HG03045 (cell line): ENCODE results near the gene PDLIM7.

Source experiments
- ATAC-seq: cut with Tn5 transposase; IDR thresholded peaks from one replicate; pipeline ENCODE4 v1.9.1; 2021; ENCODE audit warnings: mild to moderate bottlenecking, moderate library complexity; ENCODE audit not compliant: unreplicated experiment

PDLIM7 gene

GRCh38 chr5:177458912-177459350, 38.5 kb downstream of the PDLIM7 start:
- ATAC-seq: no peak

- no peak for ATAC-seq
Measured at GRCh38 chr5:177457852-177458681, 39.3 kb downstream of the PDLIM7 start.

- peak; percentile 27 for ATAC-seq
Measured at GRCh38 chr5:177456976-177457851, 40.2 kb downstream of the PDLIM7 start.

DNA sequence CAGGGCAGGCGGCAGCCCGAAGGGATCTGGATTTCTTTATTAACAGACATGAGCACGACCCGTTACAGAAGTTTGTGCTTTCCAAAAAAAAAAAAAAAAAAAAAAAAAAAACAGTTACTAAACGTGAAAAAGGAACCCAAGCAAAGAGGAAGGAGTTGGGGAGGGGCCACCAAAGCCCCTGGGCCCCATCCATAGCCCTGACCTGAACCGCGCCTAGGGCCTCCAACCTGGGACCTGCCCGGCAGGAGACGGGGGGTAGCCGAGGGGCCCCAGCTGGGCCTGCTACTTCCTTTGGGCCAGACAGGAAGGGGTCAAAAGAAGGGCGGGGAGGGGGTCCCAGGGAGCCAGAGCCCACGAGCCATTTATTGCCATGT, 40.8 kb downstream of the PDLIM7 start:
- no peak for ATAC-seq

DNA sequence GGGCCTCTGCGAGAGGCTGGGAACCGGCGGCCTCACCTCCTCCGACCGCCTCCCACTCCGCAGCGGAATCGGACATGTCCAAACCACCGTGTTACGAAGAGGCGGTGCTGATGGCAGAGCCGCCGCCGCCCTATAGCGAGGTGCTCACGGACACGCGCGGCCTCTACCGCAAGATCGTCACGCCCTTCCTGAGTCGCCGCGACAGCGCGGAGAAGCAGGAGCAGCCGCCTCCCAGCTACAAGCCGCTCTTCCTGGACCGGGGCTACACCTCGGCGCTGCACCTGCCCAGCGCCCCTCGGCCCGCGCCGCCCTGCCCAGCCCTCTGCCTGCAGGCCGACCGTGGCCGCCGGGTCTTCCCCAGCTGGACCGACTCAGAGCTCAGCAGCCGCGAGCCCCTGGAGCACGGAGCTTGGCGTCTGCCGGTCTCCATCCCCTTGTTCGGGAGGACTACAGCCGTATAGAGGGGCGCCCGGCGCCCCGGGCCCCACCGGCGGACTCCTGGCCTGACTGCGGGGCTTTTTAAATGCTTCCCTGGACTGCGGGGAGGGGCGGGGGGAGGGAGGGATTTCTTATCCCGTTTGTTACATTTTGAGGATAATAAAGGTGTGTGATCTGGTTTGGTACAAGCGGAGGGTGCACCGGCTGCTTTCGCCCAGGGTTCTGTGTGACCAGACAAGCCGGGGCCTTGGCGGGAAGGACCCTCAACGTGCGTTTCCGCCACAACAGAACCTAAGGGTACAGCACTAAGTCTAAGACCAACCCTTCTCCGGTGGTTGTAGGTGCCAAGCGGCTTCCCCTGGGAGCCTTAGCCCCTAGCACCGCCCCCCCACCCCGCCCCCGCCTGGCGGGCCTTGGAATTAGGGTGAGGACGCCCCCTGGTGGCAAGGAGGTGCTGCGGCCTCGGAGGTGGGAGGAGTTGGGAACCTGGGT, 41.5 kb downstream of the PDLIM7 start:
- ATAC-seq: peak; percentile 17

DNA sequence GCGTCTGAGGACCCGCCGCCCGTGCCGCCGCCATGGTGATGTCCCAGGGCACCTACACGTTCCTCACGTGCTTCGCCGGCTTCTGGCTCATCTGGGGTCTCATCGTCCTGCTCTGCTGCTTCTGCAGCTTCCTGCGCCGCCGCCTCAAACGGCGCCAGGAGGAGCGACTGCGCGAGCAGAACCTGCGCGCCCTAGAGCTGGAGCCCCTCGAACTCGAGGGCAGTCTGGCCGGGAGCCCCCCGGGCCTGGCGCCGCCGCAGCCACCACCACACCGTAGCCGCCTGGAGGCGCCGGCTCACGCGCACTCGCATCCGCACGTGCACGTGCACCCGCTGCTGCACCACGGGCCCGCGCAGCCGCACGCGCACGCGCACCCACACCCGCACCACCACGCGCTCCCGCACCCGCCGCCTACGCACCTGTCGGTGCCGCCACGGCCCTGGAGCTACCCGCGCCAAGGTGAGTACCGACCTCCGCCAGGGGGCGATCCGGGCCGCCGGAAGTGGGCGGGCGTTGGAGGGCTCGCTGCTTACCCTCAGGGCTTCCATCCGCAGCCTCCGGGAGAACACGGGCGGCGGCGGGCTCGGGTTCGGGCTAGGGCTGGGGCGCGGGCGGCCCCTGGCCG, 42.3 kb downstream of the PDLIM7 start:
- peak; percentile 52 for ATAC-seq

GRCh38 chr5:177454397-177455035, 42.9 kb downstream of the PDLIM7 start:
- peak; percentile 48 for ATAC-seq

DNA sequence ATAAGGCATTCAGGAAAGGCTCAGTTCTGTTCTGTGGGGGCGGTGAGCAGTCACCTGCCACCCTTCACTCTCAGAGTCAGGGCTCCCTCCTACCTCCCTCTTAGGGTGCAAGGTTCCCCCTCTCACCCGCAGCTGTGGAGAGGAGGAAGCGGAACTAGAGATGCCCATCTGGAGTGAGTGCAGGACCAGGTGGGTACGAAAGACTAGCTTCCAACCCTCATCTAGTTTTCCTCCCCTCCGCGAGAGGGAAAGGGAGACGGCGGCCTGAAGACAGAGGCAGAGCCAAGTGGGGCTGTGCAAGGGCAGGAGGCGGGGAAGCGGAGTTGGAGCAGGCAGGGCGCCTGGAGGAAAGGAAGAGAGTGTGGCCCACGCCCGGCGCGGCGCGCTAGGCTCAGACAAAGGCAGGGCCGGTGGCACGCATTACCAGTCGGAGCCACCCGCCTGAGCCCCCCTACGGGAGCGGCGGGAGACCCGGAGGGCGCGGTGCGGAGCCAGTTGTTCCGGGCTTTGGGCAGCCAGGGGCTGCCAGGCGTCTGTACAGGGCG, 43.5 kb downstream of the PDLIM7 start:
- peak; percentile 2 for ATAC-seq

DNA sequence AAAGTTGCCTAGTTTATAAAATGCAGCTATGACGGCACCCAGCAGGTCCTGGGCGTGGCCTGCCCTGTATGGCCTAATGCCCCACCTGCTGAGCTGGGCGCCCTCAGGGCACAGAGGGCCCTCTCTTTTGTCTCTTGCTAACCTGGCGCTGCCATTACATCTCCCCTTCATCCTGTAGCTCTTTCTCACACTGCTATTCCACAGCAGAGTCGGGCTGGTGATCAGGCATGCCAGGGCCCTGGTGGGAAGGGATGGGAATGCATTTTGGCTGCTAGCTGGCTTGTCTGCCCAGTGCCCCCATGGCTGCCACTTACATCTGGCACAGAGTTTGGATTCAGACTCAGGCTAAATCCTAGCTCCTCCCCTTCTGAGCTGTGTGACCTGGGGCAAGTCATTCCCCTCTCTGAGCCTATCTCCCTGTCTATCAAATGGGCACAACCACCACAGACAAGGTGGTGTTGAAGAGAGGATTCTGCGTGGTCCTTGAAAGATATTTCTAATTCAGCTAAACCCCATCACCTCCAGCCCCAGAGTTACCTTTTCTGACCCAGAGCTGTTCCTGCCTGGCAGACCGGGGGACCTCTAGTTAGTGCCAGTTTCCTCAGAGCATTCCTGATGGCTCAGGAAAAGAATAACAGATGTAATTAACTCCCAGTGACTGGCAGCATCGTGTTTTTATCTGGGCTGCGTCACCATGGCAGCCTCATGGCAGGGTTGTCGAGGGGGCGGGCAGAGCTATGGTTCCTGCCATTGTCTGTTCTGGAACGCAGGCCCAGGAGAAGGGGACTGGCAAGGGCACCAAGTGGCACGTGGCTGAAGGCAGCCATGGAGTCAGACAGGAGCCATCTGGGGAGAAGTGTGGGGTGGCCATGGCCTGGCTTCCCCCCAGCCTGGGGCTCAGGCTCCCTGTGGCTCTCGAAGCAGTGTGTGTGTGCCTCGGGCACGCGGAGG, 44.4 kb downstream of the PDLIM7 start:
- ATAC-seq: no peak

GRCh38 chr5:177450667-177451424, 46.6 kb downstream of the PDLIM7 start:
- no peak for ATAC-seq

DNA sequence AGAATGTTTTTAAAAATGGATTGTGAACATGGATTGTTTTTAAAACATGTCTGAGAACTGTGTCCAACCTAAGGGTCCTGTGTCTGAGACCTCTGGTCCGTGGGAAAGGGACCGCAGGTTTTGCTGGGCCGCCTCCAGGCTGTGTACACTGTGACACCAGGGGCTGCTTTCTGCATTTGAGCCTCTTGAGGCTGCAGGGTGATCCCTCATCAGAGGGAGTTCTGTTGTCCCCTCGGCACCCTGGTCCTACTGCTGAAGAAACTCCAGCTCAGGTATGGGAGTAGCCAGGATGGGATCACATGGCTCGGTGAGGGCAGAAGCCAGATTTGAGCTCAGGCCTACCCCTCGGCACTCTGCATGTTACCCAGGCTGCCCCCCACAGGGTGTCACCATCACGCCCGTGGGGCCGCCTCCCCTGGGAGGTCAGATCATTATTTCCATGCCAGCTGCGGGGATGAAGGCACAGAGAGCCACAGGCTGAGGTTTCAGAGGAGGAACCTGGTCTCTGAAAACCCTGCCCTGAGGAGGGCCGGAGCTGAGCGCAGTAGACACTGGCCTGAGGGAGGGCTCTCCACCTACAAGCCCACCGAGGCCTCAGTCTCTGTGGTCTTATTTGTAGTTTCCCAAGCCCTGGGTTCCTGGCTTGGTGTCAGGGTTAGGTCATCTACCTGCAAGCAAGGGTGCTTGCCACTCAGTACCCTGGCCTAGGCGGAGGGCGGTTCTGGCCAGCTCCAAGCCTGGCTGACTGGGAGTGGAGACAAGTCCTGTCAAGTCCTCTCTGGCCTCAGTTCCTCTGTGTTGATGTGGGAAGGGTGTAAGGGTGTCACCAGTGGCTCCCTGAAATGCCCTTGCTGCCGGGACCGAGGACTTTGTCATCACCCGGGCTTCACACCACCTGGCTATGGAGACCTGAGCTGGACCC, 48.0 kb downstream of the PDLIM7 start:
- no peak for ATAC-seq

GRCh38 chr5:177448244-177448950, 49.0 kb downstream of the PDLIM7 start:
- no peak for ATAC-seq

DNA sequence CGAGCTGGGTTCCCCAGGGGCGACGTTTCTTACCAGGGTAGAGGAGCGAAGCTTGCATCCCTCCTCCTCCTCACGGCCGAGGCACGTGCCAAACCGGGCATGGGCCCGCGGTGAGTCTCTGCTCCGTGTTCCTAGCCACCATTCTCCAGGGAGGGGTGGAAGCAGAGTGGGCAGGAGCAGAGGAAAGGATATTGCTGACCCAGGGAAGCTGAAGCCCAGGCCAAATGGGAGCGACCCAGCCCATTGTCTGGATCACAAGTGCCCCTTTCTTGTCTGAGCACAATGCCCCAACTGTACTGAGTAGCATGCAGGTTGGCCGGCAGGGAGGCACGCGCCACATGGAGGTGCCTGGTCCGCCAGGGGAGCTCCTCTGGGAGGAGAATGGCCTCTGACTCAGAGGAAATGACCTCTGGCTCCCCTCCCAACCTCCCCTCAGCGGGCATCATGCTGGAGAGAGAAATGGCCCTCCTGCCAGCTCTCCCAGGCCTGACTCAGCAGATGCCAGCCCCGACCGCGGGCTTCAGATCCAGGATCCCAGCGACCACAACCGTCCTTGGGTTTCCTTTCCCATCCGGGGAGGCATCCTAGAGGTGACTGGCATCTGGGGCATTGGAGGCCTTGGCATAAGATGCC, 49.7 kb downstream of the PDLIM7 start:
- no peak for ATAC-seq

DNA sequence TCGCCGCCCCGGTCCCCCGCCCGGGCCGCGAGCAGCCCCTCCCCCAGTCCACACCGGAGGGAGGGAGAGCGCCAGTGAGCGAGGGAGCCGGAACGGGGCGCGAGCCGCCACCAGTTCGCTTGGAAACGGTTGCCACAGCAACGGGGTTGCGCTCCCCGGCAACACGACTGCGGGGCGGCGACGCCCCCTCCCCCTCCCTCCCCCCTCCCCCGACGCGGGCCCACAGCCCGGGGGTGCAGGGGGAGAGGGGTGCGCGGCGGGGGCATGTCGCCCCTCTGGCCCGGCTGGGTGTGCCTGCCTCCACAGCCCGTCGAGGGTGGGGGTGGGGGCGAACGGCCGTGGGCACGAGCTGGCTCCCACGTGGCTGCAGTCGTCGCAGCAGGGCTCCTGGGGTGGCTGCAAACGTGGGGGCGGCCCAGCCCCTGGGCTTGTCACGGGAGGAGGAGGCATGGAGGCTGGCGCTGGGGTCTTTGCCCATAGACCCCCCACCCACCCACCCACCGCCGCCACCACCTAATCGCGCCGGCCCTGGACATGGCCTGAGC, 50.3 kb downstream of the PDLIM7 start:
- peak; percentile 26 for ATAC-seq
